ENCODE results near the gene ZFR. TPM values are rescaled to one million over a fixed set of nuclear protein-coding genes. Genes with fewer than 3 reads are reported as not detected.

The ZFR gene
- total RNA-seq, 1 donor from 2014 or later = 25.8 TPM

GRCh38 chr5:32445287-32445758 lies 783 bp upstream of the ZFR start:
- no peaks in the 10 kb centered on the region for H3K9me3 ChIP-seq
- no peak for TF ChIP-seq CTCF (IDR thresholded peaks at IDR 0.05)
- H3K27me3 ChIP-seq = no peaks in the 10 kb centered on the region
- H3K4me1 ChIP-seq = peaks cover 3 to 21% of the 10 kb centered on the region in 2 donors
- no peak overlapping the region for H3K27ac ChIP-seq
- DNase-seq (ENCODE audit: low spot score in 2 of 2) = no peak
- intact Hi-C loops (cut with DNase I) = loop anchor here (2.0 kb wide), 2 partner anchors 139 to 995 kb away; partner anchors contain the start of genes SUB1 and TARS1
- peak overlapping the region; percentile 82 to 92 for H3K4me3 ChIP-seq
- H3K36me3 ChIP-seq = no peaks in the 10 kb centered on the region

- Histone ChIP-seq H3K27ac (peak overlapping the region; percentile 96 to 97), H3K27me3 (no peaks in the 10 kb centered on the region), H3K4me3 (peak overlapping the region; percentile 82 to 92), H3K9me3 (no peaks in the 10 kb centered on the region), H3K36me3 (no peaks in the 10 kb centered on the region), H3K4me1 (peaks cover 3 to 22% of the 10 kb centered on the region in 2 donors)
- intact Hi-C loops (cut with DNase I) = loop anchor here (2.0 to 5.0 kb wide), 3 partner anchors 131 to 997 kb away; partner anchors contain the start of genes MTMR12, SUB1 and TARS1
- TF ChIP-seq CTCF (IDR thresholded peaks at IDR 0.05) = no peak
- DNase-seq (ENCODE audit: low spot score in 2 of 2) = peak in 1 of 2 donors; percentile 70
These were observed 754 bp downstream of the ZFR start for GRCh38 chr5:32443541-32444430.

GRCh38 chr5:32443145-32443540 lies 1.4 kb downstream of the ZFR start:
- H3K4me3 ChIP-seq = peak overlapping the region; percentile 82 to 92
- H3K9me3 ChIP-seq = no peaks in the 10 kb centered on the region
- intact Hi-C loops (cut with DNase I) = loop anchor here (5.0 kb wide), 1 partner anchor 131 kb away; the partner anchor contains the start of gene MTMR12
- no peaks in the 10 kb centered on the region for H3K36me3 ChIP-seq
- no peaks in the 10 kb centered on the region for H3K27me3 ChIP-seq
- H3K27ac ChIP-seq = peak overlapping the region; percentile 96 to 97
- TF ChIP-seq CTCF (IDR thresholded peaks at IDR 0.05) = no peak
- DNase-seq (ENCODE audit: low spot score in 2 of 2) = no peak
- peaks cover 3 to 27% of the 10 kb centered on the region in 2 donors for H3K4me1 ChIP-seq

GRCh38 chr5:32439086-32439642 lies 5.4 kb downstream of the ZFR start:
- DNase-seq (ENCODE audit: low spot score in 2 of 2) = no peak
- TF ChIP-seq CTCF (IDR thresholded peaks at IDR 0.05) = no peak
- H3K4me3 ChIP-seq = no peak overlapping the region
- intact Hi-C loops (cut with DNase I) = no loop called here
- H3K4me1 ChIP-seq = peaks cover 3 to 24% of the 10 kb centered on the region in 2 donors
- H3K27me3 ChIP-seq = no peaks in the 10 kb centered on the region
- H3K27ac ChIP-seq = no peak overlapping the region
- no peaks in the 10 kb centered on the region for H3K36me3 ChIP-seq
- H3K9me3 ChIP-seq = no peaks in the 10 kb centered on the region

- Histone ChIP-seq H3K27me3 (no peaks in the 10 kb centered on the region), H3K4me3 (no peak overlapping the region), H3K9me3 (no peaks in the 10 kb centered on the region), H3K4me1 (peaks cover 3 to 8% of the 10 kb centered on the region in 2 donors), H3K36me3 (no peaks in the 10 kb centered on the region), H3K27ac (no peak overlapping the region)
- no peak for DNase-seq (ENCODE audit: low spot score in 2 of 2)
- intact Hi-C loops (cut with DNase I) = no loop called here
- TF ChIP-seq CTCF (IDR thresholded peaks at IDR 0.05) = no peak
These were observed 7.8 kb downstream of the ZFR start for GRCh38 chr5:32436553-32437242.
